Panc1 (cell line): ENCODE data around the gene WRAP73. TPM values are rescaled to one million over a fixed set of nuclear protein-coding genes. Genes with fewer than 3 reads are reported as not detected.

ENCODE experiments used
- ATAC-seq: fragments of 200-7000 bp; cut with Tn5 transposase; 2 replicates; pipeline ENCODE4 v1.9.1; 2020; ENCODE audit warnings: mild to moderate bottlenecking, moderate library complexity
- BruUV-seq: library from RNA; stranded (reverse); fragments of 400-500 nt; replicated peaks from 2 replicates; lab custom pipeline; 2021; lab: Mats Ljungman, UMichigan
- CTCF ChIA-PET: fragments of 300-600 bp; sonication (Branson Sonifier 250); formaldehyde crosslinking; loops from one replicate; lab custom pipeline; 2022; ENCODE audit warnings: antibody characterized with exemption; lab: Charles Lee
- POLR2A ChIA-PET: fragments of 300-600 bp; sonication (Branson Sonifier 250); formaldehyde crosslinking; loops from one replicate; lab custom pipeline; 2022; ENCODE audit warnings: antibody characterized with exemption; lab: Charles Lee
- DNase-seq: peaks from one replicate; pipeline ENCODE4 v3.0.0-alpha.2; 2010; ENCODE audit warnings: low read depth, low spot score
- H3K27ac ChIP-seq: 2 replicates; pipeline ENCODE4 v1.5.1; 2011; ENCODE audit warnings: mild to moderate bottlenecking, low read length, inconsistent platforms
- H3K27me3 ChIP-seq: fragments of 200-500 bp; sonication (Bioruptor generic); 2 replicates; pipeline ENCODE4 v1.6.0; 2014; ENCODE audit warnings: low read length, inconsistent platforms; ENCODE audit not compliant: control insufficient read depth, insufficient read depth
- H3K36me3 ChIP-seq: fragments of 200-500 bp; sonication (Bioruptor generic); 2 replicates; pipeline ENCODE4 v1.5.1; 2014; ENCODE audit warnings: inconsistent platforms, mild to moderate bottlenecking, low read length, moderate library complexity; ENCODE audit not compliant: control insufficient read depth, insufficient read depth
- H3K4me1 ChIP-seq: 2 replicates; pipeline ENCODE4 v1.5.1; 2011; ENCODE audit warnings: inconsistent platforms, mild to moderate bottlenecking, low read length, moderate library complexity; ENCODE audit not compliant: control insufficient read depth, insufficient read depth
- H3K4me3 ChIP-seq, 2 experiments: 2 replicates each; pipeline ENCODE4 v1.5.1; 2011 to 2012; ENCODE audit warnings: low read depth in 2 of 2, low read length in 2 of 2, mild to moderate bottlenecking in 2 of 2, inconsistent platforms in 1 of 2, moderate library complexity in 1 of 2
- H3K9me3 ChIP-seq: fragments of 200-500 bp; sonication (Bioruptor generic); 2 replicates; pipeline ENCODE4 v1.5.1; 2014; ENCODE audit warnings: low read depth, mild to moderate bottlenecking, inconsistent platforms, low read length, moderate library complexity; ENCODE audit not compliant: control insufficient read depth, insufficient read depth
- CTCF ChIP-seq: fragments of 450-650 bp; IDR thresholded peaks from 2 replicates; pipeline ENCODE4 v1.5.1; 2017; ENCODE audit warnings: mild to moderate bottlenecking
- POLR2AphosphoS5 ChIP-seq: IDR thresholded peaks from 2 replicates; pipeline ENCODE4 v1.6.1; 2012; ENCODE audit warnings: mild to moderate bottlenecking, low read depth, low read length, moderate library complexity
- REST ChIP-seq, 2 experiments: IDR thresholded peaks; 2 replicates each; pipeline ENCODE4 v1.6.1; 2011 to 2012; ENCODE audit warnings: low read depth in 2 of 2, control low read depth in 1 of 2, low read length in 1 of 2, mild to moderate bottlenecking in 1 of 2, moderate library complexity in 1 of 2; ENCODE audit not compliant: insufficient read depth in 1 of 2
- SIN3A ChIP-seq: IDR thresholded peaks from 2 replicates; pipeline ENCODE4 v1.6.1; 2012; ENCODE audit warnings: low read depth, mild to moderate bottlenecking, low read length, moderate library complexity, borderline replicate concordance; ENCODE audit not compliant: insufficient read depth
- TCF7L2 ChIP-seq: IDR thresholded peaks from 2 replicates; pipeline ENCODE4 v1.6.1; 2011; ENCODE audit warnings: mild to moderate bottlenecking, low read depth, low read length, inconsistent platforms
- in situ Hi-C: cut with HindIII; loops from 2 replicates; pipeline ENCODE4 v1.10.0; 2016; ENCODE audit warnings: low sequenced_read_pairs, low pct_unique_long_range_greater_than_20kb
- intact Hi-C: fragments of 100-400 bp; cut with micrococcal nuclease; formaldehyde crosslinking; loops from one replicate; pipeline ENCODE4 v1.10.0; 2022; ENCODE audit not compliant: unreplicated experiment
- total RNA-seq: library from RNA; stranded (reverse); gene quantifications from one replicate; pipeline ENCODE4 v1.2.1, GENCODE V29; 2021; ENCODE audit not compliant: unreplicated experiment

Gene WRAP73
- total RNA-seq, 1 experiment from 2014 or later = 27.1 TPM

DNA sequence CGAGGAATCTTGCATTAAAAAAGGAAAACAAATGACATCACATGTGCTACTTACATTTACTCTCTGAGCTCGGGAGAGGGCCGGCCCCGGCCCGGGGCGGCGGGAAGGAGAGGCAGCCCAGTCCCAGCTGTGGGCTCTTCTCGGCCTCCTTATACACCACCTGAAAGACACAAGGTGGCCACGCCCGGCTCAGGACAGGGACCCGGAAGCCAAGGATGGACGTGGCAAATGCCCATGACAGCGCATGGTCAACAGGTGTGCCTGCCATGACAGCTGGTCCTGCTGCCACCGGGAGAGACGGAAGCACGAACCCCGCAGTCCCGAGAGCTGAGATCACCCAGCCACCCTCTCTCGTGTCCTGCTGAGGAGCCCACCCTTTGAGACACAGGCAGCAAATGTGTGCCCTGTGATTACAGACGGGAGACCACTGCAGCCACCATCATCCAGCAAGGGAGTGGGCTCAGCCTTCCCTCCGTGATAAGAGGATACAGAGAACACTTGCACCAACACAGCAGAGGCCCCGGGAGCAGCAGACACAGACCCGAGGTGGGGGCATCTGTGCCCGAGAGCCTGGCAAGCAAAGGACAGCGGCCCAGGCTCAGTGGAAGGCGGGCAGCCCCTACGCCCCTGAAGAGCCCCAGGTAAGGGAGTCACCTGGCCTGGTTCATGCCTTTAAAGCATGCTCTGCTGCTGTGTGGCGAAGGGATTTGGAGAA is 16.4 kb downstream of the WRAP73 start:
- Histone ChIP-seq H3K36me3 (peaks cover 4% of the 10 kb centered on the region), H3K9me3 (no peaks in the 10 kb centered on the region), H3K27ac (no peak overlapping the region), H3K4me1 (no peaks in the 10 kb centered on the region), H3K27me3 (no peaks in the 10 kb centered on the region), H3K4me3 (no peak overlapping the region)
- POLR2A ChIA-PET = no interaction called here
- ATAC-seq (no peak), DNase-seq (no peak)
- in situ Hi-C loops (no loop called here), intact Hi-C loops (no loop called here)
- TF ChIP-seq POLR2AphosphoS5 (no peak), REST (IDR thresholded peaks at IDR 0.05; ENCODE audit: insufficient read depth in 1 of 2, low read depth in 2 of 2, low read length in 1 of 2) (no peak), CTCF (no peak), TCF7L2 (no peak), SIN3A (no peak)
- BruUV-seq = no TSS peak
- CTCF ChIA-PET = no interaction called here

DNA sequence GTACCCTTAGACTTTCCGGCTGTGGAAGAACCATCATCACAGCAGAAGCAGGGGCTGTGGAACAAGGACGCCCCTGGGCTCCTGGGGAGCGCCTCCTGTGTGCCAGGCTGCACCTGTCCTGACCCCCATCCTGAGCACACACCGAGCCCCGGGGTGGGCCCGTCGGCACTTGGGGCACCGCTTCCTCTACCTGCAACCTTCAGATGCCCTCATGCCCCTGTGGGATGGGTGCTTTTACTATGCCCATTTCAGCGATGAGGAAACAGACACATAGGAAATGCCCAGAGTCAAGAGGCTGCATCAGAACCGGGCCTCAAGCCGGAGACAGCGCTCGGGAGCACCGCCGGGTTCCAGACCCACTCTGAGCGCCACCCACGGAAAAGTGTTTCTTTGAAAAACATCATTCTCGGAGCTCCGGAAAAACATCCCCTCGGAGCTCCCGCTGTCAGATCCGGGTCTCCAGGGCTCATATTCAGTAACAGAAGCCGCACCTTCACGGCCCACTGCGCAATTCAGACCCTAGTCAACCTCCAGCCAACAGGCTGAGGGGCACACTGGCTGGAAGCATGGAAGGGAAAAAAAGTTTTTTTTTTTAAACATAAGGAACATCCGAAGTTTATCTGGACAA is 17.1 kb downstream of the WRAP73 start:
- Histone ChIP-seq H3K4me1 (no peaks in the 10 kb centered on the region), H3K4me3 (no peak overlapping the region), H3K9me3 (no peaks in the 10 kb centered on the region), H3K27me3 (no peaks in the 10 kb centered on the region), H3K36me3 (peaks cover 5% of the 10 kb centered on the region), H3K27ac (no peak overlapping the region)
- no TSS peak for BruUV-seq
- intact Hi-C loops = no loop called here
- ATAC-seq (no peak), DNase-seq (no peak)
- ChIA-PET CTCF (interaction anchor here (0.6 kb wide), 1 partner anchor 201 kb away, joined by 6 read pairs; no protein-coding TSS in a partner anchor), POLR2A (no interaction called here)
- no peak for TF ChIP-seq SIN3A
- no peak for TF ChIP-seq TCF7L2
- no peak for TF ChIP-seq CTCF
- TF ChIP-seq REST (IDR thresholded peaks at IDR 0.05; ENCODE audit: insufficient read depth in 1 of 2, low read depth in 2 of 2, low read length in 1 of 2) = no peak
- TF ChIP-seq POLR2AphosphoS5 = no peak
- in situ Hi-C loops = no loop called here
